NCI-H2227 (cell line): ENCODE data around the gene TMEM272.

Experiments
- DNase-seq: peaks from one replicate; lab custom pipeline; 2025; ENCODE audit not compliant: unreplicated experiment; lab: John Stamatoyannopoulos, UW

TMEM272 gene

DNA sequence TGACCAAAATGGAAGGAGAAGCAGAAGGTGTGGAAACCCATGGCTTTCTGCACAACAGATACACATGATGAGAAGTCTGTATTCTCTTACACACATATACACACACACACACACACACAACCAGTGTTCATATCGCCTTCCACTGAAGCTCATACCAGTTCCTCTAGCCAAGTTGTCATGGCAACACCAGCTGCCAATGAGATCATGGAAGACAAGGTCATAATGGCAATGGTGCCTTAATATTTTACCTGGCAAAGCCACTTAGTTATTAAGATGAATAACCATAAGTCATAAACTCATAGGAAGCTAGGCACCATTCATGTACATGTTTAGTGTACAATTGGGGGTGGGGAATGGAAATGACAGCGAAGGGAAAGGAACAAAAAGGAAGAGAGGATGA is 38.4 kb downstream of the TMEM272 start:
- peak; percentile 64 for DNase-seq

DNA sequence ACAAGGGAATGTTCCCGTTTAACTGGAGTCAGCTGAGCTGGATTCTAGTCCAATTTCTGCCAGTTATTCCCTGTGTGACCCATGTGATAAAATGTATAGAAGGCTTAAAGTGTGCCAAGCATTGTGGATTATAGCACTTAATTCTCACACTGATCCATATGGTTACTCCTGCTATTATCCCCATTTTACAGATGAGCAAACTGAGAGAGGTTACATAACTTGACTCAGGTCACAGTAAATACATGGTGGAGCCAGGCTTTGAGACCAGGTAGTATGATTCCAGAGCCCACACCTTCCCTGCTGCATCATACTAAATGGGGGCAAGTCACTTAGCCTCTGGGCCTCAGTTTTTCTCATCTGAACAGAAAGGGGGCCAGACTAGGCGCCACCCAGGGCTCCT is 39.1 kb downstream of the TMEM272 start:
- no peak for DNase-seq

DNA sequence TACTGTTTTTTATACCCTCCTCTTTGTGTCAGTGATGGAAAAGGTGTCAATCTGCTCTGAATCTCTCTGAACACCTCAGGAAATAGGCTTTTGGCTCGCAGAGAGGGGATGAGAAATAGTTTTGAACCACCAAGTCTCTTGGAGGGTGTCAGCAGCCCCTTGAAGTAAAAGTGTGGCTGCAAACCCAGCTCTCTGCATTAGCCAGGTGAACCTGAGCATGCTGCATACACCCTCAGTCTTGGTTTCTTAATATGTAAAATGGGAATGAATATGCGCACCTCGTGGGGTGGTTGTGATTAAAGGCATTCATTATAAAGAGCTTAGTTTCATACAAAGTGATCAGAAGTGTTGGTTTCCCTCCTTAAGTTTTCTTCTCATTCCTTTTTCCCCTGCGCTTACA is 39.7 kb downstream of the TMEM272 start:
- no peak for DNase-seq

DNA sequence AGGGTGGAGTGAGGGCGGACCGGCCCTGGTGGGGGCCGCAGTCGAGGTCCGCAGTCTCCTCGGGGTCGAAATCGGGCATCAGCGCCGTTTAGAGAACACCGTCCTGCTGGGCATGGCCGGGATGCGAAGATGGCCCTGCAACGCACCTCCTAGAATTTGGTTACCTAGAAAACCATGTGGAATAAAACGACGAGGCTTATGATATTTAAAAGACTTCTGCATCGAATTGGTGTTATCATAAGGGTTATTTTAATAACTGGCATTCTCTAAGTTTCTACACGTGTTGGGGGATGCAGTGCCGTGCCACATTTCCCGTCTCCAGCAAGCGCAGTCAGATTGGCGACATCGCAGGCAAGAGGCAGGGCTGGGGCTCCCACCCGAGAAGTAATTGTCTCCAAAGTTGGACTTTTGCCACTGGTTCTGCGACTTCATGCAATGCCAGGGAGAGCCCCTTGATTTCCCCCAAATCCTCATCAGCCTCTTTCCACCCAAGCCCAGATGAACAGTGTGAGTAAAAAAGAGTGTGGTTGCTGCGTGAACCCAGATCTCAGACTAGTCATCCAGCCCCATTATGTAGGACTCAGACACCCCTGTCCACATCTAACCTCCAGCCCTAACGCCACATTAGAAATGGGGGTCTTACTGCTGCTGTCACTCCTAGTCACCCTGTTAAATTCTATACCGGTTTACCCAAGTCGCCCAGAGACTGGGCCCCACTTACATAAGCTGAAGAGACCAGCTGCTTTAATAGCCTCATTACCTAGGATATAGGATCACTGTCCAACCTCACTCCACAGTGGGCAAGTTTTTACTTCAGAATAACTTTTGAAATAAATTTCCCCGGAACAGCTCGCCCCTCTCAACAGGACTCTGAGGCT is 40.4 kb downstream of the TMEM272 start:
- no peak for DNase-seq

DNA sequence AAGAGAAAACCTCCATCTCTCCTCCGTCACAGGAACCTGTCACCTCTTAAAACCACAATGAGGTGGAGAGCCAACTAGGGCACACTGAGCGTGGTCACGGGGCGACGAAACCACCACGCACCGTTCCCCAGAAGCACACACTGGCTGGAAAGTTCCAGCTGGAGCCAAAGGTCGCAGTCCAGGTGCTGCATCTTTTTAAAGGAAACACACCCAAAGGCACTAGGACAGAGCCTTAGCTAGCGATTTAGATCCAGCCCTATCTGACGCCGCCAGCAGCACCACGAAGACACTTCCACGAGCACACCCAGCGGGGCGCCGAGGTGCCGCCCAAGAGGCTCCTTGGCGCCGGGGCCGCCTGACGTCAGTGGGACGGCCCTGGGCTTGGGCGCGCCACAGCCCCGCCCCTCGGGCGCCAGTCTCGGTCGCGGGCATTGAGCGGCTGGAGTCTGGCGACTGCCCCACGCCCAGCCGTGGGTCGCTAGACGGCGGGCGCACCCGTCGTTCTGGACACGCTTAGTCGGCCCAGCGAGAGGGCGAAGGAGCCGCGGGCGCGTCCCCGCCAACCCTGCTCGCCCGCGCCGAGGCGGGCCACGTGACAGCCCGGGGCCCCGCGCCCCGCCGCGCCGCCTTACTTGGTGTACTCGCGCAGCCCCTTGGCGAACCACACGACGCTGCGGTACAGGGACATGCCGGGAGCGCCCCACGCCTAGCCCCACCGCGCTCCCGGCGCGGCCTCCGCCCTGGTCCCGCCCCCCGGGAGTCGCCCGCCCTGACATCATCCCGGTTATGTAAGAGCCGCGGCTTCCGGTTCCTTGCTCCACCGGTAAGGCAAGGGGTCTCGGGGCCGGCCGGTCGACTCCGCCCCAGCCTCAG is 41.3 kb downstream of the TMEM272 start, which contains the start of gene DHRS12:
Gene DHRS12 (minus strand): TSS at position 742 of the 873 bp plus-strand sequence. CDS start 4,504 bp downstream, outside the sequence.
- peak; percentile 91 for DNase-seq

DNA sequence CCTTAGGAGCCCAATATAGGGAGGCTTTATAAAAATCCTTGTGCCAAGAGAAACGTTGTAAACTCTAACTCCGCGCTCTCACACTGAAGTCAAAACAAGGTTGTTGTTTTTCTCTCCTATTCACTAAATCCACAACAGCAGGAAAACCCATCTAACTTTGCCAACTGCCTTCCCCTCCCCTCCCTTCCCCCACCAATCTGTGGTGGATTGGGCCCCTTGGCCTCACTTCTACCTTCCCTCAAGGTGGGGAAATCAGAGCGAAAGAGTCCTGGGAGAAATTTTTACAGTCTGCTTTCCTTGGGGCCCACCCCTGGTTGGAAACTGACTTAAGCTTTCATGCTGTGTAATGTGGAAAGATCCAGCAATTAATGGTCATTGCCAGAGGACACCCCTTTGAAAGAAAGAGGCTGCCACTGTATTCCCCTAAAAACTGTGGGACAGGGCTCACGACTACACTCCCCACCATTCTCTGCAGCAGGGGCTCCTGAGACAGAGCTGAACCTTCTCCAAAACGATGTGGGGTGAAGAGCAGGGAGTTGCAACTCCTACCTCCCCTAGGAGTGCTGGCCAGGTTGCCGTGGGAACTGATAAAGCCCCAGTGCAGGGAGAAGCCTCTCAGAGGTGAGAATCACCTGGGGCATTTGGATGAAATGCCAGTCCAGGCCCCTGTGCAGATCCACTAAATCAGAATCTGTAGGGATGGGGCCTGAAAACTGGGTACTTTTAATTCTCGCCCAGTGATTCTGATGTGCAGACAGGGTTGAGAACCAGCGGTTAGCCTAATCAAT is 42.2 kb downstream of the TMEM272 start:
- peak; percentile 25 for DNase-seq

DNA sequence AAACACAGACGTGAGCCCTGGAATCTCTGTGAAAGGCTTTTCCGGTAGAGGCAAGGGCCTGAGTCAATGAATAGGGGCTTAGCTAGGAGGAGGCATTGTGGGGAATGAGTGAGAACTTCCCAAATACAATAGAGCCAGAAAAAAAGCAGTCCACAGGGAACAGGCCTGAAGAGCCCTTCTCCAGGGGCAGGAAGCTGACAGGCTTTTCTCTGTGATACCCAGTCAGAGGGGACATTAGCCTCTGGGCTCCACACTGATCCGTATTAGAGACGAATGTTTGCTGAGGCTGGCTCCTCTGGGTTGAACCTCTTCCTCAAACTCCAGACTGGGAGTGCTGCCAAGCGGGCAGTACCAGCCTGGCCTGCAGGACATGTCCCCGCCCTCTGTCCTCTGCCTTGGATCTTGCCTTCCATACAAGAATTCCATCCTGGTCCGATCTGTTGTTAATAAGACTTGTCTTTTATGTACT is 43.3 kb downstream of the TMEM272 start:
- DNase-seq: no peak

DNA sequence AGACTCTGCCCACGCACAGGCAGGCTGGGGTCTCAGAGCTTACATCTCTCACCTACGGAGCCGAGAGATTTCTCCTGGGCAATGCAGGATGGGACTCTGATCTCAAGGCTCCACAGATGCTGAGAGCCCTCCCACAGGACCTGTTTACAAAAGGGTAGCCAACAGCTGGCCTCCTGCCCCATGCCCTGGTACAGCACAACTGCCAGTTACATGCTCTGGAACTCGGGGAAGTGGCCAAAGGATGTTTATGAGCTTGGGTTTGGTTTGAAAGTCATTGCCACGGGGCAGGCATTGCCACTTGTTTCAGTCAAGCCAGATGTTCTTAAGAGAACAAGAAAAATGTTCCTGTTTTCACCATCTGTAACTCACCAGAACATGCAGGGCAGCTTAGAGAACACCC is 44.5 kb downstream of the TMEM272 start:
- no peak for DNase-seq

DNA sequence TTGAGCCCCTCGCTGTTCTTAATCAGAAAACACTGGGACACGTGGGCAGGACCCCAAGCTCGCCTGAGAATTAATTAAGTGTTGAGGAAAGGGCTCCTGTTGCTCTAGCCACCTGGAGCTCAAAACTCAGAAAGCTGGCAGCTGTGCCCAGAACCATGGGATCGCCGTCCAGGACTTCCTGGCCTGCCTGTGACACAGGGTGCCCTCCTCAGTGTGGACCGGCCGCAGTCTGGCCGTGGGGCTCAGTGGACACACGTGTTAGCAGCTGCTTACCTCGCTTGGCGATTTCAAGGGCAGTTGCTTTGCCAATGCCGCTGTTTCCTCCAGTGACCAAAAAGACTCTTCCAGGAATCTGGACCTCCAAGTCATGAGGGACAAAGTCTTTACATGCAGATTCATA is 45.7 kb downstream of the TMEM272 start:
- no peak for DNase-seq

DNA sequence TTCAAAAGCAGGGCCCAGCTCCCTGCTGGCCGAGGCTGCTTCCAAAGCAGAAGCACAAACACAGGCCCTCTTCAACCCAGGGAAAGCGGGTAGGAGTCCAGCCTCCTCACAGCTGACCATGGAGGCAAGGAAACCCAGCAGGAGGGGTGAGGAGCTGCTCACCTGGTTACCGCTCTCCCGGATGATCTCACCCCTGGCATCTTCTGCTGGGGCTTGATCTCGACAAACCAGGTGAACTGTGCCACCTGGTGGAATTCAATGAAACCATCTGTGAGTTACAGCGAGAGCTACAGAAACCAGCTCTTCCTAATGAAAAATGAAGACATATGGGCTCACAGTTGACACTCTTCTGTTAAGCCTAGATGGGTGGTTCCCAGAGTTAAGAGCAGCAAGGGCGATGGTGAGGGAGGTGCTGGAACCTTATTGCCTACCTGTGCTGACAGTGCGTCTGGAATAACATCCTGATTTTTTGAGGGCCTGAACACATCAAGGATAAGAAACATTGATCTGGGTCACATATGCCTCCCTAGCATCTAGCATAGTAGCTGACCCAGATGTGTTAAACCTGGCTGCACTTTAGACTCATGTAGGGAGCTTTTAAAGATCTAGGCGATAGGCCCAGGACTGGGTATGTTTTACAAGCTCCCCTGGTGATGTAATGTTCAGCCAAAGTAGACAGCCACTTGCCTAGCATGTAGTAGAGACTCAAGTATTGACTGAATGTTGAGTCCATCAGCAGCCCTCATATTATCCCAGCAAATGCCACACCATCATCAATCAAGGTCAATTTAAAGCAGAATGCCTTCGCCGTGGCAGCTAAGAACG is 47.1 kb downstream of the TMEM272 start:
- peak; percentile 74 for DNase-seq

DNA sequence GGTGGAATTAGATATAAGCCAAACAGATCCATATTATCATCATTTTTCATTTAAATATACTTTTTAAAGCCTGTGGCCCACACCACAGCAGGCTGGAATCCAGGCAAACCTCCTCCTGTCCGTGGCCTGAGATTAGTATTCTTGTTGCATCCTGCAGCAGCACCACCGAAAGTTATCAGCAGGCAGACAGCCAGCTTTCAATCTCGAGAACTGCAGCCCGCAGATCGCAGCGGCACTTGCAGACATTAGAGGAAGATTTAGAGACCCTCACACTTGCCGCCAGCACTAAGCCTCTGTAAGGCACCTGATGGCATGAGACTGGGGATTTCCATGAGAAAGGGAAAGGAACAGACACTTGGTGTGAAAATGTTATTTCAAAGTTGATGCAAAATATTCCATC is 48.4 kb downstream of the TMEM272 start:
- DNase-seq: no peak

DNA sequence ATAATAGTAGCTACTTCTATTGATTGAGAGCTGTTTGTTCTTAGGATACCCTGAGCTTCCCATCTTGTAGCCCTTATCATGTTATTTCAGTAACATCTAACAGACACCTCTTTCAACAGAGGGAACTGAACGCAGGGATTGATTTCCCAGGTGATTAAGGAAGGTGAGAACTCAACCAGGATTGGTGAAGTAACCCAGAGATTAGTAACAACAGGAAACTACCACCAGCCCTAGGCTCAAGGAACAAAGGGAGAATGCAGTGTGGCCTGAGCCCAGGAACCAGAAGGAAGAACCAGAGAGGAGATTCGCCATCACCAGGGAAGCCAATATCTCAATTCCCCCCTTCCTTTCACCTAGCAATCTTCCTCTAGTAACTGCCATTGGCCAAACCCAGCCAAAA is 49.6 kb downstream of the TMEM272 start:
- no peak for DNase-seq

DNA sequence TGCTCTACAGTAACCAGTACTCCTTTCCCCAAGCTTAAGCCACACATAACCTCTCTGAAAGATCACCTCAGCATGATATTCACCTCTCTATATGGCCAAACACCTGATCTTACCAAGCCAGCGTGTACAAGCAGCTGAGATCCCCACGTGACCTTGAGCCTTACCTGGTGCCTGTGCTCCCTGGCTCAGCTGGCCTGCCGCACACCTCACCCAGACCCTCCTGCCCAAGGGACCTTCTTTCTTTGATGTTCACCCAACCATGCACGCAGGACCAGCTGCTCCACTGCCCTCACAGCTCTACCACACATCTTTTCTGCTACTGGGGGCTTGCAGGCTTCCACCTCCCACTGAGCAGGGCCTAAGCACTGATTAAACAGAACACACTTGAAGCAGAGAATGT is 50.0 kb downstream of the TMEM272 start:
- no peak for DNase-seq

DNA sequence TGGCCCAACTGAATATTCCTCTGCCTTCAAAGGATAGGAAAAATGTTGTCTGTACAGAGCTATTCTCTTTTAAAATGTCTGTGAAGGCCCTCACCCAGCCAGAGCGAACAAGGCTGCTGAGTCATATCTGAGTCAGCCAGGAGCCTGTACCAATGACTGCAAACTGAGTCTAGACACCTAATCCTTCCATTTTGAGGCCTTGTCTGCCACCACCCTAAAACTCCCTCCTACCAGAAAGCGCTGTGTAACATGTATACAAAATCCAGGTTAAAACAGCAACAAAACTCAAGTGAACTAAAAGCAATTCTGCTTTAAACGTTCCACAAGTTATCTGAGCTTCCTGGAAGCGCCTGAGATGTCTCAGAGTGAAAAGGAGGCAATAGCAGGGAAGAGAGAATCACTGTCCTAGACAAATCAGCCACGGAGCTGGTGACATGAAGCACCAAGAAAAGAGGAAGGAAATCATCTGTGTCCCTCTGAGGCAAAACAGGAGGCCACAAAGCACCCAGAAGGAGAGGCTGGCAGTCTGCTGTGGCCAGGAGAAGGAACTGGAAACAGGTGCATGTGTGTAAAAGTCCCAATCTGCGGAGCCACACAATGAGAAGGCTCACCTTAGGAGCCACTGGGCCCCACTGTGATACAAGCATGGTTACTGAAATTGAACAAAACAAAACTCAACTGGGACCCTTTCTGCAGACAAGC is 51.3 kb downstream of the TMEM272 start:
- no peak for DNase-seq

DNA sequence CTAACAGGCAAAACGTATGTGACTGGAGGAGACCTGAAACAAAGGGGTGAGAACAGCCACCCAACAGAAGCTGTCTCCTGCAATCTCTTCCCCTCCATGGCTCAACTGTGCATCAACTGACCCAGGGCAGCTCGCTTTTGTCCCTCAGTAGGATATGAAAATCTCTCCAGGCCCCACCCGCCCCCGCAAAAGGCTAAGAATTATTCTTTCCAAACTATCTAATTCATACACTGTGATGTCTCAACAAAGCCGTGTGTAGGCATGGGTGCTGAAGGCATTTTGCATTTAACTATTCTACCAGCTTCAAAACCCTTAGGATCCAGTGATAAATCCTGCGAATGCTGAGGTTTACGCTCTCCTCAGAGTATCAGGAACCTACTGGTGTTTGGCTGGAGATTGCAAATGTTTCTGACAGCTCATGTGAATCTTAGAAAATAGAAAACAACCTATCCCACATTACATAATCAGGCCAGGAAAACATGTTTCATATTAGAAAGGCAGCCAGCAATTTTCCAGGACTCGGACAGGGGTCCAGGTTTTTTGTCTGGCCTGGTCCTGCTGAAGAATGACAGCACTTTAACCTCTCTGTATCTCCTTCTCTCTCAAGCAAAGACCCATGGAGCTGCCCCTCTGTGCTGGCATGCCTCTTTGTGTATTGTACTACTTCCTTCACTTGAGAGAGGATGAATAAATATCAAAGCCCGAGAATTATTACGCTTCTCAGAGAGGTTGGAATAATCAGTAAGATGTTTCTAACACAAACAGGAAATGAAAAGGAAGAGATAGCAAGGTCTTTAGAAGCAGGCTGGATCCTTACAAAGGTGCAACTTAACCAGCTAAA is 58.3 kb downstream of the TMEM272 start:
- DNase-seq: peak; percentile 55

DNA sequence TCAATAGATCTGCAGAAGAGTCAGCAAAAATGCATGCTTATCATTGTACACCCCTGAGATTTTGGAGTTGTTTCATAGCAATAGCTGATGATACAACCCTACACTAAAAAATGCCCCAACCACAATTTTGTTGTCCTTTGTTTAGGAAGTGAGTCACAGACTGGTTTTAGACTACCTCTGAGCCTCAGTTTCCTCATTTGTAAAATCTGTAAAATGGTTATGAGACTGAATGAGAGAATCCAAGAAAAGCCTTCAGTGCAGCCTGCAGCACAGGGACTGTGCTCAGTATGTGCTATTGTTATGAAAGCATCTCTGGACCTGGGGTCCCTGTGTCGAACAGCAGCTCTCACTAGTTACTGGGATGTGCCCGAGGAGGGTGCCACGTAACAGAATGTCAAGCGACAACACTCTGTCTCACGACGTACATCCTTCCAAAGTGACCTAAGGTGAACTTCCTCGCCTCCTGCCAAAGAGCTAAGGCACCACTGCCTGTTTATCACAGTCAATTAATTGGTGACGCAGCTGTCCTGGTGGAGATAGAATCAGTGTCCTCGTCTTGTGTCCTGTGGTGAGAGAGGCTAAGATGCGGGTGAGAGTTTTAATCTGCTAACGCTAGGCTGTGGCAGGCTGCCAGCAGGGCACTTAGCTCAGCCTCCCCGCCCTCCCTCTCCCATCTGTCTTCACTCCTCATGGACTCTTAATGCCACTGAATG is 59.1 kb downstream of the TMEM272 start:
- DNase-seq: peak; percentile 94

DNA sequence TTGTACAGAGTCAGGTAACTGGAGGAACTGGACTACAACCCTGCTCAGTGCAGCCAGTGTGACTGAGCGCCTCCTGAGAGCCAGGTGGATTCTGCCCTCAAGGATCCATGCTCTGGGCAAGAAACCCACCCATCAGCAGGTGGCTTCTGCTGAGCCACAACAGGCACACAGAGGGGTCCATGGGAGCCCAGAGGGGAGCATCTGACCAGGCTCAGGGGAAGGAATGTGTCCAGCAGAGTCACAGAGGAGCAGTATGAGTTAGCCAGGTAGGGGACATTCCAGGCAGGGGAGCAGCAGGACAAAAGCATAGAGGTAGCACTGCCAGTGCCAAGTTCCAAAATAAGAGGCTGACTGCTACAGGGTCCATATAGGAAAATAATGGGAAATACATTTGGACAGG is 60.9 kb downstream of the TMEM272 start:
- no peak for DNase-seq
